Astrocyte (in vitro differentiated cells and primary cell): Measurements from ENCODE around the gene ABCC3.

Experiments
- EZH2 ChIP-seq: IDR thresholded peaks from 2 replicates; pipeline ENCODE4 v1.6.1; 2012; ENCODE audit warnings: mild to moderate bottlenecking, low read length, inconsistent platforms; ENCODE audit not compliant: insufficient read depth
- TF ChIP-seq, protein P1 (sequence below): IDR thresholded peaks from 2 replicates; pipeline ENCODE4 v1.5.1; 2011; ENCODE audit warnings: low read depth, mild to moderate bottlenecking, inconsistent platforms, low read length, moderate library complexity; ENCODE audit not compliant: insufficient read depth

DNA sequence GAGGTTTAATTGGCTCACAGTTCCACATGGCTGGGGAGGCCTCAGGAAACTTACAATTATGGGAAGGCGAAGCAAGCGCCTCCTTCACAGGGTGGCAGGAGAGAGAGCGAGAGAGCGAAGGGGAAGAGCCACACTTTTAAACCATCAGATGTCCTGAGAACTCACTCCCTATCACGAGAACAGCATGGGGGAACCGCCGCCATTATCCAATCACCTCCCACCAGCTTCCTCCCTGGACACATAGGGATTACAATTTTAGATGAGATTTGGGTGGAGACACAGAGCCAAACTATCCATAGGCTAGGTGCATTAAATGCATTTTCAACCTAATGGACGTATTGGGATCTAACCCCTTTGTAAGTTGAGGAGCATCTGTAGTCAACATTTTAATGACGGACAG lies 78.0 kb downstream of the ABCC3 start:
- TF ChIP-seq EZH2, result no peak
- TF ChIP-seq, protein P1, sequence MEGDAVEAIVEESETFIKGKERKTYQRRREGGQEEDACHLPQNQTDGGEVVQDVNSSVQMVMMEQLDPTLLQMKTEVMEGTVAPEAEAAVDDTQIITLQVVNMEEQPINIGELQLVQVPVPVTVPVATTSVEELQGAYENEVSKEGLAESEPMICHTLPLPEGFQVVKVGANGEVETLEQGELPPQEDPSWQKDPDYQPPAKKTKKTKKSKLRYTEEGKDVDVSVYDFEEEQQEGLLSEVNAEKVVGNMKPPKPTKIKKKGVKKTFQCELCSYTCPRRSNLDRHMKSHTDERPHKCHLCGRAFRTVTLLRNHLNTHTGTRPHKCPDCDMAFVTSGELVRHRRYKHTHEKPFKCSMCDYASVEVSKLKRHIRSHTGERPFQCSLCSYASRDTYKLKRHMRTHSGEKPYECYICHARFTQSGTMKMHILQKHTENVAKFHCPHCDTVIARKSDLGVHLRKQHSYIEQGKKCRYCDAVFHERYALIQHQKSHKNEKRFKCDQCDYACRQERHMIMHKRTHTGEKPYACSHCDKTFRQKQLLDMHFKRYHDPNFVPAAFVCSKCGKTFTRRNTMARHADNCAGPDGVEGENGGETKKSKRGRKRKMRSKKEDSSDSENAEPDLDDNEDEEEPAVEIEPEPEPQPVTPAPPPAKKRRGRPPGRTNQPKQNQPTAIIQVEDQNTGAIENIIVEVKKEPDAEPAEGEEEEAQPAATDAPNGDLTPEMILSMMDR, result no peak
